PC-9 (cell line): ENCODE measurements around the gene AP1G2.

ENCODE experiments used
- CTCF ChIP-seq: fragments of 200-600 bp; sonication (generic); conservative IDR thresholded peaks from 2 replicates; pipeline ENCODE4 v1.6.1; 2017; ENCODE audit warnings: mixed run types, antibody characterized with exemption, mild to moderate bottlenecking, moderate library complexity
- EZH2 ChIP-seq: fragments of 200-600 bp; sonication (generic); IDR thresholded peaks from 2 replicates; pipeline ENCODE4 v1.8.0; 2017; ENCODE audit warnings: antibody characterized with exemption, low read depth

GRCh38 chr14:23580152-23580926 lies 12.7 kb upstream of the AP1G2 start:
- TF ChIP-seq CTCF = no peak
- no peak for TF ChIP-seq EZH2
